GM11168 (cell line): Measurements from ENCODE around the gene TMEM108.

Experiments
- in situ Hi-C: fragments of 300-500 bp; cut with MboI; formaldehyde crosslinking; loops from one replicate; pipeline ENCODE4 v1.12.0; 2022; ENCODE audit warnings: low sequenced_read_pairs; ENCODE audit not compliant: unreplicated experiment

The TMEM108 gene

GRCh38 chr3:133050891-133051290 lies 12.7 kb downstream of the TMEM108 start:
- in situ Hi-C loops: loop anchor here (10.0 kb wide), 1 partner anchor 316 kb away; no protein-coding TSS in a partner anchor

DNA sequence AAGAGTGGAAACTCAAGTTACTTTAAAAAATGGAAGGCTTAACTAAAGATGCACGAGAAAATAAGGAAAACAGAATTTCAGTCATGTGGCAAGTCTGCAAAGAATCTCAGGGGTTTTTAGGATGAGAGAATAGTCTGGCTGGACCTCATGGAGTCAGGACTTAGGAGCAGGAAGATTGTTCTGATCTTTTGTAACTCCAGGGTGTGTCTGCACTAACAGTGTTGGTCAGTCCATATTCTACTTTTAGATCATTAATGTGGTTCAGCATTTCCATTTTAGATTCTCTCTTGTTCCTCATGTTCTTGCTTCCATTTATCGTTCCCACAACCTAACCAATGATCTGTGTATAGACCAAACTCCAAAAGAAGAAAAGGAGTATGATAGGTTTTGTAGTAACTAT lies 15.3 kb downstream of the TMEM108 start:
- in situ Hi-C loops: loop anchor here (10.0 kb wide), 1 partner anchor 319 kb away; no protein-coding TSS in a partner anchor

DNA sequence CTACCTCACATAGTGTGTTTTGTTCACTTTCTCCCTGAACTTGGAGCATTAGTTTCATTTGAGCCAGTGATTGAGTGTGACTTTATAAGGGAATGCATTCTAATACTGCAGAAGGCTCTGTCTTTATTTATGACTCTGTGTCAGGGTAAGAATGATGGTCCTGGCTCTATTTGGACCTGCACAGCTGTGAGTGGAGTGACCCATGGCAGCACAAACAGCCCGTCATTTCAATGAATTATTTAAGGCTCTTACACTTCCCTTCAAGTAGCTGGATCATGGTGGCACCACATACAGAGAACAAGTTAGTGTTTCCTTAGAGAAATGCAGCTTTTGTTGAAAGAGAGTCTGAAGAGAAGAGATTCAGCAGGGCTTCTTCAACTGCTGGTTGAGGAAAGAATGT lies 16.4 kb downstream of the TMEM108 start:
- in situ Hi-C loops: loop anchor here (10.0 kb wide), 1 partner anchor 320 kb away; no protein-coding TSS in a partner anchor

DNA sequence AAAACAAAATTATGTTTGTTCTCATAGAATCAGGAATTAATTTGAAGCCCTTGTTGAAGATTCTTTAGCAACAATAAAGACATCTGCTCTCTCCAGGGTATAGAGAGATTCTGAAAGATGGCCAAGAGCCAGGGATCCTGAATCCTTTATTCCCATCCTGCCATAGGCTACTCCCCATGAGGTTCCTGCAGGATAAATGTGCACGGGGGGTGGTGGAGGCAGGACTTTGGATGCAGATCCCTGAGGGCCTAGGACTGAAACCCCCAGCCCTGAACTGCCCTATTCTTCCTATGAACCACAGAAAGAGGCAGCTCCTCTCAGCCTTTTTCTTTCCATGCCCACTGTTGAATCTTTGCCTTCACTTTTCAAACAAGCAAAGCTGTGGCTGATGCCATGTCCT lies 17.1 kb downstream of the TMEM108 start:
- in situ Hi-C loops: loop anchor here (10.0 kb wide), 1 partner anchor 321 kb away; no protein-coding TSS in a partner anchor

DNA sequence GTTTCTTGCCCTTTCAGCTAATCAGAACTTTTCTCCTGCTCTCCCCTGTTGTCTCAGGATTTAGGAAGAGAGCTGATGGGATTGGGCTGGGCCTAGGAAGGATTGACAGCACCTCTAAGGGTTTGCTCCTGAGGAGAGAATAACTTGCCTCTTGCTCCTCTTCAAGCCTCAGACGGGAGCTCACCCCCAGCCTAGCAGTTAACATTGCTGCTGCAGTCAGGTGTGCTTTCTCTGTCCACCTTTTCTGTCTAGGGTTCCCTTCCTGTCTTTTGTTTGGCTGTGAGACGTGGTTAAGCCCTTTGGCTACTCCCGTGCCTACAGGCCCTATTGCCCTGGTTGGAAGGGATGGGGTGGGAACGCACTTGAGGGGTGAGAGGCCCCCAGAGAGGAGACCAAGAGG lies 20.1 kb downstream of the TMEM108 start:
- in situ Hi-C loops: loop anchor here (10.0 kb wide), 1 partner anchor 323 kb away; no protein-coding TSS in a partner anchor

DNA sequence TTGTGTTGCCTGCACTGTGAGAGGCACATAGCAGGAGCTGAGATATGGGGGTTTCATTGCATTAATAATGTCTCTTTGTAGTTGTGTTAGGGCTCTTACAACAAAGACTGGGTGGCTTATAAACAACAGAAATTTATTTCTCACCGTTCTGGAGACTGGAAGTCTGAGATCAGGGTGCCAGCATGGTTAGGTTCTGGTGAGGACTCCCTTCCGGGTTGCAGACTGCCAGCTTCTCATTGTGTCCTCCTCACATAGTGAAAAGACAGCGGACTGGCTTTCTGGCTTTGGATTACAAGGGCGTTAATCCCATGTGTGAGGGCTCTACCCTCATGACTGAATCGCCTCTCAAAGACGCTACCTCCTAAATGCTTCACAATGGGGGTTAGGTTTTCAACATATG lies 20.6 kb downstream of the TMEM108 start:
- in situ Hi-C loops: loop anchor here (10.0 kb wide), 1 partner anchor 324 kb away; no protein-coding TSS in a partner anchor

DNA sequence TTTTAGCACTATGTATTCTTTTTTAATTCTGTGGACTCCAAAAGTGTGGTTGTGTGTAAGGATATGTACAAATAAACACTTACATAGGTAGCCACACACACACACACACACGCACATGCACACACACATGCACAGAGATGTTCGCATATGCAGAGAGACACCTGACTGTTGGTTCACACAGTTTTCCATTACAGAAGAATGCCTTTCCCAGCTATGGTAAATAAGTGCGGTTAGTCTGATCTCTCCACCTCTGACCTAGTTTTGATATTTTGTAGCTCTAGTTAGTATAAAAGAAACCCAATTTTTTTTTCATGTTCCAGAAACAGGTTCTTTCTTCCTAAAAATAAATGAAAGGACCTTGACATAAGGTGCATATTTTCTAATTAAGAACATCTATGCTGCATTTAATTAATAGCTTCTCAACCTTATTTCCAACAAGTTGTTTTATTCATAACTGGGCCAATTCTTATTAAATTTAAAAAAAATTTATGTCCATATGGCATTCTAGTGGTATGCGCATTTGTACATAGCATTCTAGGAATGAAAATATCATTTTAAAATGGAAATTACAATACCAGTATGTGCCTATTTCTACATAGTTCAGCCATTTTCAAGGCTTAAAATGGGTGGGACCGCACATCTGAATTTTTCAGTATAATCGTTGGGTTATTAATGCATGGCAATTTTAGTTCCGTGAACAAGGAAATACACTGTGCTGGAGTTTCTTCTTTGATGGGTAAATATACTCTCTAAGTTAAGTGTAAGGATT lies 27.2 kb downstream of the TMEM108 start:
- in situ Hi-C loops: no loop called here

GRCh38 chr3:133066026-133066425 lies 27.8 kb downstream of the TMEM108 start:
- in situ Hi-C loops: no loop called here

- in situ Hi-C loops: no loop called here
Observed at GRCh38 chr3:133069556-133070286, 31.5 kb downstream of the TMEM108 start.

DNA sequence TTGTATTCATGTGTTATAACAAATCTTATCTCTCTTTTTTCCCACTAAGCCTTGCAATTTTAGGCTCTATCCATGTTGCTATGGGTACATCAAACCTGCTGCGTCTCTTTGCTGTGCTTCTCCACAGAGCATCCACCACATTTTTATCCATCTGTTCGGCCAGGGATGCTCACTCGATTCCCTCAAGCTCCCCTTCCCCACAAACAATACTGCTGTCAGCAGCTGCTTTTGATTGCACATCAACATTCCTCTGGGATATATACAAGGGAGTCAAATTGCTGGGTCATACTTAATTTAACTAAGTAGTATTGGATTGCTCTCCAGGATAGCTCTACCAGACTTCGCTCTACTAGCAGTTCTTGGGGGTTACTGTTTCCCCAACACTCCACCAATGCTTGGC lies 36.8 kb downstream of the TMEM108 start:
- in situ Hi-C loops: no loop called here

- in situ Hi-C loops: no loop called here
Observed at GRCh38 chr3:133077688-133078087, 39.5 kb downstream of the TMEM108 start.

- in situ Hi-C loops: no loop called here
Observed at GRCh38 chr3:133079621-133080020, 41.4 kb downstream of the TMEM108 start.

GRCh38 chr3:133081016-133081415 lies 42.8 kb downstream of the TMEM108 start:
- in situ Hi-C loops: no loop called here

GRCh38 chr3:133083395-133083794 lies 45.2 kb downstream of the TMEM108 start:
- in situ Hi-C loops: no loop called here

DNA sequence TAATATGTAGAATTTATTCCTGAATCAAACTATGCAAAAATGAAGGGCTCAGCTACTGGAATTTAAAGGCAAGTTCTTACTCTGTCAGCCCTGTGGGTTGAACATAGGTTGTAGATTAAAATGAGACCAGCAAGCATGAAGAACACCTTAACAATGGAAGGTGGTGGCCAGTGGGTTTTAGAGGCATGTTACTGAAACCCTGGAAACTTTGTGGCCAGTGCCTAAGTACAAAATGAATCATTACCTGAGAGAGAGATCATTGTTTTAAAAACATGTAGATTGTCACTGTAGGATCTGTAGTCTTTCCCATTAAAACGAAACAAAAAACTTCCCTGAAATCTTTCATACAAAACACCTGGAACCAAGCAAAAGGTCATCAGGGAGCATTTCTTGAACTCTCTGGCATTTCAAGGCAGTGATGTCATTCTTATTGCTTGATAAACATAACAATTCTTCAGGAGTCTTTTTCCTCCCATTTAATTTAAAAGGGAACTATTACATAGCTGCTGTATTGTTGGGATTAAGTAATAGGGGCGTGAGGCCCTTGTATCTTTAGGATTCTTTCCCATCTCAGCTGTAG lies 51.8 kb downstream of the TMEM108 start:
- in situ Hi-C loops: no loop called here

DNA sequence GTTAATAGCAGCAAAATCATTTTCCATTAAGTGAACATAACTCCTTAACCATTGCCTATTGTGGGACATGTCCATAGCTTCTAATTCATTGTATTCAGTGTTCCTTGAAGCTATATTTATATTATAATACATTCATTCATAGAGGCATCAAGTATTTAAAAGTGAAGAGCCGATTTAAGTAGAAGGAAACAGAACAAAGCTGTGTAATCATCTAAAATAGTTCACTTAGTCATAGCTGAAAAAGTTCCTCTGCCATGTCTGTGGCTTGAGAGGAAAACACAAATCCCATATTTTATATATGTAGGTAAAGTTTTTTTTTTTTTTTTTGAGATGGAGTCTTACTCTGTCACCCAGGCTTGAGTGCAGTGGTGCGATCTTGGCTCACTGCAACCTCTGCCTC lies 54.5 kb downstream of the TMEM108 start:
- in situ Hi-C loops: no loop called here

GRCh38 chr3:133093366-133093765 lies 55.2 kb downstream of the TMEM108 start:
- in situ Hi-C loops: no loop called here

GRCh38 chr3:133096900-133097613 lies 58.9 kb downstream of the TMEM108 start:
- in situ Hi-C loops: no loop called here

- in situ Hi-C loops: no loop called here
Observed at GRCh38 chr3:133103706-133104105, 65.5 kb downstream of the TMEM108 start.

DNA sequence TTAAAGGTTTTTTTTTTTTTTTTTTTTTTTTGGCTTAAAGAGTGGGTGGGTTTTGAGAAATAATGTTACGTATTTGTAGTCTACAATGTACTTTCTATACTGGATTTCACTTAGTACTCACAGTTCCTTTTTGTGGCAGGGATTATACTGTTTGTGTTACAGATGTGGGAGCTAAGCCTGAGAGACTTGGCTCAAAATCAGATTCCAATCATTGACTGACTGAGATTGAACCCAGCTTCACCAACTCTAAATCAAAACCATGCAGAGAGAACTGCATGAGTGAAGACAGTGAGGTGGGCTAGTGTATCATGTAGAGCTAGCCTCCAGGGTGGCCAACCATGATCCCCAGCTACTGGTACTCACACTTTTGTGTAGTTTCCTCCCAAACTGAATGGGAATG lies 68.0 kb downstream of the TMEM108 start:
- in situ Hi-C loops: no loop called here
